ENCODE data around the gene STX2. TPM values are rescaled to one million over a fixed set of nuclear protein-coding genes. Genes with fewer than 3 reads are reported as not detected.

The STX2 gene
- total and polyA plus RNA-seq, 10 of the 15 experiments (the other 5 are each of a cell fraction or from before 2014, with no cell fraction given): 6.0 to 22.2 (median 10.0) TPM

- Histone ChIP-seq H2AFZ (ENCODE audit: control insufficient read depth, low read depth, low read length) (no peak overlapping the region), H3K4me1 (ENCODE audit: control insufficient read depth, insufficient read depth, low read length) (peaks cover 10% of the 10 kb centered on the region), H3K4me2 (ENCODE audit: control insufficient read depth, insufficient read depth) (no peak overlapping the region), H3K27me3 (replicated peaks in 1 of 2; ENCODE audit: control insufficient read depth in 2 of 2, insufficient read depth in 2 of 2, low read length in 1 of 2) (no peaks in the 10 kb centered on the region), H3K27ac (ENCODE audit: control insufficient read depth, insufficient read depth) (no peak overlapping the region), H3K4me3 (no peak overlapping the region), H3K9me3 (replicated peaks; ENCODE audit: control insufficient read depth, insufficient read depth, low read length) (no peaks in the 10 kb centered on the region), H3K9ac (ENCODE audit: control insufficient read depth, insufficient read depth, low read length) (no peak overlapping the region), H4K20me1 (ENCODE audit: control insufficient read depth, insufficient read depth) (no peaks in the 10 kb centered on the region), H3K36me3 (ENCODE audit: control insufficient read depth in 2 of 2, insufficient read depth in 2 of 2, low read length in 1 of 2) (peaks cover 4 to 5% of the 10 kb centered on the region in 2 experiments; a peak in 3 of 4 replicates), H3K79me2 (ENCODE audit: control insufficient read depth, insufficient read depth, low read length) (no peaks in the 10 kb centered on the region)
- ChIA-PET CTCF (interaction anchor here (0.7 to 2.5 kb wide), 11 partner anchors 9 to 365 kb away, joined by 3 to 18 read pairs (median 4); no protein-coding TSS in a partner anchor), POLR2A (no interaction called here), SMC1A (ENCODE audit: uncharacterized antibody, unreplicated experiment) (interaction anchor here (0.6 to 2.2 kb wide), 5 partner anchors 11 to 183 kb away, joined by 3 to 7 read pairs (median 5); no protein-coding TSS in a partner anchor), RAD21 (ENCODE audit: unreplicated experiment) (interaction anchor here (1.2 kb wide), 1 partner anchor 18 kb away, joined by 4 read pairs; no protein-coding TSS in a partner anchor)
- TF ChIP-seq RAD21 (IDR thresholded peaks at IDR 0.05; ENCODE audit: insufficient read depth, low read depth, low read length) (no peak), EGR1 (IDR thresholded peaks at IDR 0.05; ENCODE audit: borderline replicate concordance in 1 of 2, low read depth in 2 of 2, low read length in 2 of 2) (no peak), HDAC2 (IDR thresholded peaks at IDR 0.05) (no peak), CREM (IDR thresholded peaks at IDR 0.05; ENCODE audit: low read depth) (no peak), ZNF592 (IDR thresholded peaks at IDR 0.05) (no peak), CHD1 (IDR thresholded peaks at IDR 0.05; ENCODE audit: low read depth, low read length) (no peak), NFXL1 (IDR thresholded peaks at IDR 0.05; ENCODE audit: borderline replicate concordance) (no peak), HCFC1 (IDR thresholded peaks at IDR 0.05; ENCODE audit: low read length) (no peak), RUNX3 (IDR thresholded peaks at IDR 0.05; ENCODE audit: low read length) (no peak), ZSCAN29 (IDR thresholded peaks at IDR 0.05) (no peak), ZNF217 (IDR thresholded peaks at IDR 0.05) (no peak), RELA (IDR thresholded peaks at IDR 0.05; ENCODE audit: borderline replicate concordance, partially characterized antibody) (no peak), MXI1 (IDR thresholded peaks at IDR 0.05; ENCODE audit: low read depth, low read length) (no peak)
- TF ChIP-seq, protein P1, sequence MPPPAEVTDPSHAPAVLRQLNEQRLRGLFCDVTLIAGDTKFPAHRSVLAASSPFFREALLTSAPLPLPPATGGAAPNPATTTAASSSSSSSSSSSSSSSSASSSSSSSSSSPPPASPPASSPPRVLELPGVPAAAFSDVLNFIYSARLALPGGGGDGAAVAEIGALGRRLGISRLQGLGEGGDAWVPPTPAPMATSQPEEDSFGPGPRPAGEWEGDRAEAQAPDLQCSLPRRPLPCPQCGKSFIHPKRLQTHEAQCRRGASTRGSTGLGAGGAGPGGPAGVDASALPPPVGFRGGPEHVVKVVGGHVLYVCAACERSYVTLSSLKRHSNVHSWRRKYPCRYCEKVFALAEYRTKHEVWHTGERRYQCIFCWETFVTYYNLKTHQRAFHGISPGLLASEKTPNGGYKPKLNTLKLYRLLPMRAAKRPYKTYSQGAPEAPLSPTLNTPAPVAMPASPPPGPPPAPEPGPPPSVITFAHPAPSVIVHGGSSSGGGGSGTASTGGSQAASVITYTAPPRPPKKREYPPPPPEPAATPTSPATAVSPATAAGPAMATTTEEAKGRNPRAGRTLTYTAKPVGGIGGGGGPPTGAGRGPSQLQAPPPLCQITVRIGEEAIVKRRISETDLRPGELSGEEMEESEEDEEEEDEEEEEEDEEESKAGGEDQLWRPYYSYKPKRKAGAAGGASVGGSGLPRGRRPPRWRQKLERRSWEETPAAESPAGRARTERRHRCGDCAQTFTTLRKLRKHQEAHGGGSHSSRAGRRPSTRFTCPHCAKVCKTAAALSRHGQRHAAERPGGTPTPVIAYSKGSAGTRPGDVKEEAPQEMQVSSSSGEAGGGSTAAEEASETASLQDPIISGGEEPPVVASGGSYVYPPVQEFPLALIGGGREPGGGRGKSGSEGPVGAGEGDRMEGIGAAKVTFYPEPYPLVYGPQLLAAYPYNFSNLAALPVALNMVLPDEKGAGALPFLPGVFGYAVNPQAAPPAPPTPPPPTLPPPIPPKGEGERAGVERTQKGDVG (CRISPR knock-in tag; IDR thresholded peaks at IDR 0.05): no peak
- no peak for ATAC-seq
- no TSS peak for BruUV-seq (replicated peaks)
- FAIRE-seq: no peak
- in situ Hi-C loops (cut with MboI) (loop anchor here (5.0 kb wide), 1 partner anchor 57 kb away; no protein-coding TSS in a partner anchor), intact Hi-C loops (cut with micrococcal nuclease; ENCODE audit: unreplicated experiment) (loop anchor here (1.0 kb wide), 1 partner anchor 58 kb away; no protein-coding TSS in a partner anchor)
- 91% methylated on average over 12 of the region's 12 CpGs for WGBS (ENCODE audit: insufficient coverage, insufficient replicate concordance, low lambda C conversion rate, missing lambda C conversion rate)
- DNase-seq (ENCODE audit: low read depth, low spot score): no peak
Measured at GRCh38 chr12:130819681-130820080, 19.4 kb downstream of the STX2 start.

Data from GM12878 (cell line).